ENCODE measurements around the gene SPAG17. TPM values are rescaled to one million over a fixed set of nuclear protein-coding genes. Genes with fewer than 3 reads are reported as not detected.

Gene SPAG17
- total RNA-seq, 2 experiments from 2014 or later, result not detected

DNA sequence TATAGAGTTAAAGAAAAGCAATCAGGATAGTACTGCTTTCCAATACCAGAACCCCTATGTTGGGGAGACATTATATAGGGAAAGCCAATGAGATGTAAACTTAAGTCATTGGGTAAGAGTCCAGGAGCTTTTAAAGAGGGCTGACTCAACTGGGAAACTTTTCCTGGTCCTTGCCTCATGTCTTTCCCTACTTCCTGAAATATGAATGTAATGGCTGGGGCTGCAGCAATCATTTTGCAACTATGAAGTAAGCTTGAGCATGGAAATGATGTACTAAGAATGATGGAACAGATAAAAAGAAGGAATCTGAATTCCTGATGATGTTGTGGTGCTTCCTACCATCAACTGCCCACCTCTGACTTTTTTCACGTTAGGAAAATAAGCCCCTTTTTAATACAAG, 199.8 kb downstream of the SPAG17 start:
- Mint-ChIP-seq H3K4me3 (no peak overlapping the region), H3K27me3 (peaks cover 63% of the 10 kb centered on the region), H3K9me3 (no peaks in the 10 kb centered on the region), H3K36me3 (ENCODE audit: low read depth) (no peaks in the 10 kb centered on the region), H3K27ac (no peak overlapping the region), H3K4me1 (ENCODE audit: low read depth) (no peaks in the 10 kb centered on the region)
- H3K27me3 ChIP-seq (ENCODE audit: control insufficient read depth in 1 of 2, insufficient read depth in 2 of 2, low read length in 2 of 2), result no peaks in the 10 kb centered on the region
- DNase-seq (no peak), ATAC-seq (ENCODE audit: poor library complexity) (no peak)
- TF ChIP-seq, protein P1, sequence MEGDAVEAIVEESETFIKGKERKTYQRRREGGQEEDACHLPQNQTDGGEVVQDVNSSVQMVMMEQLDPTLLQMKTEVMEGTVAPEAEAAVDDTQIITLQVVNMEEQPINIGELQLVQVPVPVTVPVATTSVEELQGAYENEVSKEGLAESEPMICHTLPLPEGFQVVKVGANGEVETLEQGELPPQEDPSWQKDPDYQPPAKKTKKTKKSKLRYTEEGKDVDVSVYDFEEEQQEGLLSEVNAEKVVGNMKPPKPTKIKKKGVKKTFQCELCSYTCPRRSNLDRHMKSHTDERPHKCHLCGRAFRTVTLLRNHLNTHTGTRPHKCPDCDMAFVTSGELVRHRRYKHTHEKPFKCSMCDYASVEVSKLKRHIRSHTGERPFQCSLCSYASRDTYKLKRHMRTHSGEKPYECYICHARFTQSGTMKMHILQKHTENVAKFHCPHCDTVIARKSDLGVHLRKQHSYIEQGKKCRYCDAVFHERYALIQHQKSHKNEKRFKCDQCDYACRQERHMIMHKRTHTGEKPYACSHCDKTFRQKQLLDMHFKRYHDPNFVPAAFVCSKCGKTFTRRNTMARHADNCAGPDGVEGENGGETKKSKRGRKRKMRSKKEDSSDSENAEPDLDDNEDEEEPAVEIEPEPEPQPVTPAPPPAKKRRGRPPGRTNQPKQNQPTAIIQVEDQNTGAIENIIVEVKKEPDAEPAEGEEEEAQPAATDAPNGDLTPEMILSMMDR (IDR thresholded peaks at IDR 0.05), result no peak
- no peaks in the 10 kb centered on the region for H3K36me3 ChIP-seq (ENCODE audit: insufficient read depth, low read length)
- H3K4me3 ChIP-seq (ENCODE audit: low read length), result no peak overlapping the region
- intact Hi-C loops (cut with DNase I, micrococcal nuclease), result no loop called here
- CTCF ChIA-PET, result no interaction called here
- POLR2A ChIA-PET, result no interaction called here
- no peaks in the 10 kb centered on the region for H3K4me1 ChIP-seq (ENCODE audit: insufficient read depth, low read length)
- no peaks in the 10 kb centered on the region for H3K9me3 ChIP-seq (ENCODE audit: control insufficient read depth in 1 of 2, insufficient read depth in 1 of 2, low read length in 2 of 2)
- H3K27ac ChIP-seq (ENCODE audit: low read depth in 1 of 2, low read length in 2 of 2), result no peak overlapping the region

- Mint-ChIP-seq H3K27ac (no peak overlapping the region), H3K4me1 (ENCODE audit: low read depth) (no peaks in the 10 kb centered on the region), H3K36me3 (ENCODE audit: low read depth) (no peaks in the 10 kb centered on the region), H3K9me3 (no peaks in the 10 kb centered on the region), H3K27me3 (peaks cover 45% of the 10 kb centered on the region), H3K4me3 (no peak overlapping the region)
- TF ChIP-seq, protein P1 (IDR thresholded peaks at IDR 0.05), result no peak
- CTCF ChIA-PET, result no interaction called here
- POLR2A ChIA-PET, result no interaction called here
- Histone ChIP-seq H3K36me3 (ENCODE audit: insufficient read depth, low read length) (no peaks in the 10 kb centered on the region), H3K4me1 (ENCODE audit: insufficient read depth, low read length) (no peaks in the 10 kb centered on the region), H3K9me3 (ENCODE audit: control insufficient read depth in 1 of 2, insufficient read depth in 1 of 2, low read length in 2 of 2) (no peaks in the 10 kb centered on the region), H3K27ac (ENCODE audit: low read depth in 1 of 2, low read length in 2 of 2) (no peak overlapping the region), H3K4me3 (ENCODE audit: low read length) (no peak overlapping the region), H3K27me3 (ENCODE audit: control insufficient read depth in 1 of 2, insufficient read depth in 2 of 2, low read length in 2 of 2) (peaks cover 0 to 4% of the 10 kb centered on the region in 2 experiments)
- ATAC-seq (ENCODE audit: poor library complexity), result no peak
- intact Hi-C loops (cut with DNase I, micrococcal nuclease), result no loop called here
- no peak for DNase-seq
Observed at GRCh38 chr1:117981455-117982192, 203.4 kb downstream of the SPAG17 start.

DNA sequence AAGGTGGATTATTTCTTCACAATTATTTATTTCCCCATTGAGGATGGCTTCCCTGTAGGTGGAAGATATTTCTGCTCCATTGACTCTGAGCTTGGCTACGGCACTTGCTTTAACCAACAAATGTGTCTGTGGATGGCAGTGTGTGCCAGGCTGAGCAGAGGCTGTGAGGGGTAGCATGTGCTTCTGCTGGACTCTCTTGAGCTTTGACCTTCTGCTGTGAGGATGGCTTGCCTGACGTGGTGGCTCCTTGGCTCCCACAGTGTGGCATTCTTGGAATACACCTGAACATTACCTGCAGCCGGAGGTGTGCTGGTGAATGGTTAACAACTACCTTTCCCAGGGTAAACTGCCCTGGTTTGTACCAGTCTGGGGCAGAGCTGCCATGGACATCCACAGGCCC, 208.6 kb downstream of the SPAG17 start:
- no peak for DNase-seq
- CTCF ChIA-PET, result no interaction called here
- no peaks in the 10 kb centered on the region for H3K36me3 ChIP-seq (ENCODE audit: insufficient read depth, low read length)
- no peaks in the 10 kb centered on the region for H3K4me1 ChIP-seq (ENCODE audit: insufficient read depth, low read length)
- ATAC-seq (ENCODE audit: poor library complexity), result no peak
- POLR2A ChIA-PET, result no interaction called here
- no peaks in the 10 kb centered on the region for H3K9me3 Mint-ChIP-seq
- no peak overlapping the region for H3K27ac Mint-ChIP-seq
- H3K4me3 ChIP-seq (ENCODE audit: low read length), result no peak overlapping the region
- H3K27me3 ChIP-seq (ENCODE audit: control insufficient read depth in 1 of 2, insufficient read depth in 2 of 2, low read length in 2 of 2), result peaks cover 0 to 9% of the 10 kb centered on the region in 2 experiments
- H3K9me3 ChIP-seq (ENCODE audit: control insufficient read depth in 1 of 2, insufficient read depth in 1 of 2, low read length in 2 of 2), result no peaks in the 10 kb centered on the region
- no peaks in the 10 kb centered on the region for H3K4me1 Mint-ChIP-seq (ENCODE audit: low read depth)
- intact Hi-C loops (cut with DNase I, micrococcal nuclease), result no loop called here
- TF ChIP-seq, protein P1 (IDR thresholded peaks at IDR 0.05), result no peak
- H3K27me3 Mint-ChIP-seq, result peaks cover 19% of the 10 kb centered on the region
- H3K27ac ChIP-seq (ENCODE audit: low read depth in 1 of 2, low read length in 2 of 2), result no peak overlapping the region
- H3K36me3 Mint-ChIP-seq (ENCODE audit: low read depth), result no peaks in the 10 kb centered on the region
- H3K4me3 Mint-ChIP-seq, result no peak overlapping the region

Measured in CD4-positive, alpha-beta T cell (primary cell).